Measurements from ENCODE around the gene TTC21A. TPM values are rescaled to one million over a fixed set of nuclear protein-coding genes. Genes with fewer than 3 reads are reported as not detected.

The TTC21A gene
- total RNA-seq, 1 donor from 2014 or later: 0.55 TPM

DNA sequence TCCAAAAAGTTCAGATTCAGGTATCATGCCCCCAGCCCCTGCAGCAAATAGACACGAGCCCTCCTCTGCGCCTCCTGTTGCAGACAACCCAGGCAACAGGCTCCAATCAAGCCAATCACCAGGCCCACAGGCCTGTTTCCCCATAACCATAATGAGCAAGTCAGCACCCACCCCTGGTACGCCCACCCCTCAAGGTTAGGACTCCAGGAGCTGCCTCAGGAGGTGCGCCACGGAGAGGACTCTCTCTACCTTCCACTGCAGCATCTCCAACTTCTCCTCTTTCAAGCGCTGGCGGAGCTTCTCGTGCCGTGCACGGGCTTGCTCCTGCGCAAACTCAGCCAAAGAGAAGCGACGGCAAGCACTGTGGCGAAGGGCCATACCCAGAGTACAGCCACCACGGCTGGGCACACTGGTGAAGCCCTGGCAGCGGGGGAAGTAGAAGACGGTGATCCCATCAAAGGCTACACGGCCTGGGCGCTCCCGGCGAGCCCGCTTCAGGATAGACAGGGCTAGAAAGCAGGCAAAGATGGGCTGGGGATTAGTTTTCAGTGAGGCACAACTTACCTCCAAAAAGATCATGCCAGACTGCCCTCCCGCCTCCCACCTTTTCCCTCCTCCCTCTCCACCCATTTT is 37.4 kb downstream of the TTC21A start:
- no peak for DNase-seq (ENCODE audit: low spot score)
- H3K27ac Mint-ChIP-seq: no peak overlapping the region
- no peaks in the 10 kb centered on the region for H3K27me3 Mint-ChIP-seq (ENCODE audit: low read depth)
- intact Hi-C loops (cut with micrococcal nuclease): no loop called here
- H3K9me3 Mint-ChIP-seq: no peaks in the 10 kb centered on the region
- H3K4me1 Mint-ChIP-seq (ENCODE audit: low read depth): peaks cover 48% of the 10 kb centered on the region
- H3K36me3 Mint-ChIP-seq (ENCODE audit: low read depth): peaks cover 97% of the 10 kb centered on the region
- H3K4me3 Mint-ChIP-seq (ENCODE audit: low read depth): no peak overlapping the region

- peak overlapping the region; percentile 2 for H3K4me3 Mint-ChIP-seq (ENCODE audit: low read depth)
- DNase-seq (ENCODE audit: low spot score): no peak
These were observed 38.6 kb downstream of the TTC21A start for GRCh38 chr3:39146083-39146501.

DNA sequence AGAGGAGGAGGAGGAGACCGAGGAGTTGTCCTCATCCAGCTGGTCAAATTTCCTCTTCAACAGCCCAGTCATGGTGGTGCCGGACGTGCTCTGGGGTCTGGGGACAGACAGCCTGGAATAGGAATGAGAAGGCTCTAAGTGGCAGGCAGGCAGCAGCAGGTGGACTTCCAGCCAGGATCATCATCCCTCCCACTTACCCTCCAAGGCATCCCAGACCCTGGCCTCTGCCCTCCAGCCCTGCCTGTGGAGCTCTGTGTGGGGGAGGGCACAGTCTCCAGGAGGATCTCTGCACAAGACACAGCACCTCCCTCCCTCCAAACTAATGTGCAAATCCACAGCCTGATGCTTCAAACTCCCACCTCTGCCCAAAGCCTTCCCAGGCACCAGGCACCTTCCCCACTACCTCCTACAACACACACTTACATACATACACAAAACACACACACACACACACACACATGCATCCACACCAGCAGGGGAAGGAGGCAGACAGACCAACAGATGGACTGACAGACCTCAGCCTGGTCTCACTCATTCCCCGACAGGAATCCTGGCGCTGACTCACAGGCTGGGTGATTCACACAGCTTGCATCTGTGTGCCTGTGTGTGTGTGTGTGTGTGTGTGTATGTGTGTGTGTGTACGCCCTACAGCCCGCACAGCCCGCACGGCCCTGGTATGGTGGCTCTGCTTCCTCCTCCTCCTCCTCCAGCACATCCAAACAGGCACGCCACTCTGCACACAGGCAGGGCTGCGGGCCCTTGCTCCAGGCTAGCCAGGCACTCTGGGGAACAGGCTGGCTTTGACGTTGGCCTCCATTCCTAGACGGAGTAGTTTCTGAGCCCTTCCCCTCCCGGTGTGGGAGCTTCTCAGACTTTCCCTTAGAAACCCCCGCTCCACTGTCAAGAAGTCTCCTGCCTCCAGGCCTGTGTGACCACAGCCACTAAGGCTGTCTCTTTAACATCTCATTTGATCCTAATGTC is 39.4 kb downstream of the TTC21A start:
- Mint-ChIP-seq H3K9me3 (no peaks in the 10 kb centered on the region), H3K4me1 (ENCODE audit: low read depth) (peaks cover 58% of the 10 kb centered on the region), H3K4me3 (ENCODE audit: low read depth) (peak overlapping the region; percentile 89), H3K36me3 (ENCODE audit: low read depth) (peaks cover 98% of the 10 kb centered on the region), H3K27me3 (ENCODE audit: low read depth) (no peaks in the 10 kb centered on the region), H3K27ac (peak overlapping the region; percentile 94)
- intact Hi-C loops (cut with micrococcal nuclease): no loop called here
- DNase-seq (ENCODE audit: low spot score): peak; percentile 65

More at GRCh38 chr3:39146083-39146501, 38.6 kb downstream of the TTC21A start:
- peaks cover 57% of the 10 kb centered on the region for H3K4me1 Mint-ChIP-seq (ENCODE audit: low read depth)
- H3K27ac Mint-ChIP-seq: no peak overlapping the region
- intact Hi-C loops (cut with micrococcal nuclease): no loop called here
- H3K36me3 Mint-ChIP-seq (ENCODE audit: low read depth): peaks cover 97% of the 10 kb centered on the region
- no peaks in the 10 kb centered on the region for H3K9me3 Mint-ChIP-seq
- H3K27me3 Mint-ChIP-seq (ENCODE audit: low read depth): no peaks in the 10 kb centered on the region

DNA sequence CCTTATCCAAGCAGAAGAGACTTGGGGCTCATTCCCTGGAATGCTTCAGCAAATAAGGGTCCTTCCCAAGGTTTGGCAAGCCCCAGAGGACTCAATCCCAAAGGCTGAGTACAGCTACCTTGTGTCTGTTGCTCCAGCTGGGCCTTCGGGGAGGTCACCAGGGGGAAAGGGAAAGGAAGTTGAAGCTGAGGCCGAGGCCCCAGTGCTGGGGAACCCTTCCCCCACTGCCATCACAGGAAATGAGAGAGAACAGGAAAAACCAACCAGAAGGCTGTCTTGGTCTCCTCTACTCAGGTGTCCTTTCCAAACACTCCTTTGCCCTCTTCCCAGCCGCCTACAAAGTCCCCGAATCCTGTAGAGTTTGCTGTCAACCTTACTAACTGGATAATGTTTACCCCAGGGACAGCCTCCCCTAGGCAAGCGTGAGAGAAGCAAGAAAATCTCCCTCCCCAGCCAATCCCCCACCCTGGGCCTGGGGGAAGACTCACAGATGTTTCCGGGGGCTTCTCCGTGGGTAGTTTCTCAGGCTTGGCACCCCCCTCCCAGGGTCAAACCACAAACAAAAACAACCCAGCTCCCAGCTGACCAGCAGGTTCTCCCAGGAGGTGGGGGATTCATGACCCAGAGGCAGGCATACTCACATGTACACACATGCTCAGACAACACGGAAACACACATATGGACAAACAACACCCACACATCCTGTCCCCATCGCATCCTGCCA is 40.4 kb downstream of the TTC21A start:
- intact Hi-C loops (cut with micrococcal nuclease): no loop called here
- H3K36me3 Mint-ChIP-seq (ENCODE audit: low read depth): peaks cover 98% of the 10 kb centered on the region
- no peaks in the 10 kb centered on the region for H3K9me3 Mint-ChIP-seq

GRCh38 chr3:39148435-39149058 is 41.1 kb downstream of the TTC21A start:
- peaks cover 91% of the 10 kb centered on the region for H3K36me3 Mint-ChIP-seq (ENCODE audit: low read depth)
- H3K9me3 Mint-ChIP-seq: no peaks in the 10 kb centered on the region
- no peak for DNase-seq (ENCODE audit: low spot score)
- H3K27ac Mint-ChIP-seq: peak overlapping the region; percentile 94
- peak overlapping the region; percentile 89 for H3K4me3 Mint-ChIP-seq (ENCODE audit: low read depth)
- no peaks in the 10 kb centered on the region for H3K27me3 Mint-ChIP-seq (ENCODE audit: low read depth)
- peaks cover 60% of the 10 kb centered on the region for H3K4me1 Mint-ChIP-seq (ENCODE audit: low read depth)
- intact Hi-C loops (cut with micrococcal nuclease): no loop called here

More for the DNA sequence above, 40.4 kb downstream of the TTC21A start:
- DNase-seq (ENCODE audit: low spot score): peak; percentile 55
- Mint-ChIP-seq H3K4me1 (ENCODE audit: low read depth) (peaks cover 61% of the 10 kb centered on the region), H3K27ac (peak overlapping the region; percentile 94), H3K4me3 (ENCODE audit: low read depth) (peak overlapping the region; percentile 89), H3K27me3 (ENCODE audit: low read depth) (no peaks in the 10 kb centered on the region)

GRCh38 chr3:39149059-39149455 is 41.6 kb downstream of the TTC21A start:
- intact Hi-C loops (cut with micrococcal nuclease): no loop called here
- H3K4me3 Mint-ChIP-seq (ENCODE audit: low read depth): peak overlapping the region; percentile 89
- H3K36me3 Mint-ChIP-seq (ENCODE audit: low read depth): peaks cover 86% of the 10 kb centered on the region
- no peaks in the 10 kb centered on the region for H3K27me3 Mint-ChIP-seq (ENCODE audit: low read depth)
- H3K9me3 Mint-ChIP-seq: no peaks in the 10 kb centered on the region
- H3K27ac Mint-ChIP-seq: peak overlapping the region; percentile 94
- peaks cover 60% of the 10 kb centered on the region for H3K4me1 Mint-ChIP-seq (ENCODE audit: low read depth)
- DNase-seq (ENCODE audit: low spot score): no peak

- peak overlapping the region; percentile 94 for H3K27ac Mint-ChIP-seq
- H3K27me3 Mint-ChIP-seq (ENCODE audit: low read depth): no peaks in the 10 kb centered on the region
- no peak for DNase-seq (ENCODE audit: low spot score)
- H3K4me3 Mint-ChIP-seq (ENCODE audit: low read depth): peak overlapping the region; percentile 89
- H3K4me1 Mint-ChIP-seq (ENCODE audit: low read depth): peaks cover 62% of the 10 kb centered on the region
- intact Hi-C loops (cut with micrococcal nuclease): no loop called here
- H3K36me3 Mint-ChIP-seq (ENCODE audit: low read depth): peaks cover 81% of the 10 kb centered on the region
- H3K9me3 Mint-ChIP-seq: no peaks in the 10 kb centered on the region
These were observed 42.1 kb downstream of the TTC21A start for GRCh38 chr3:39149498-39150147.

GRCh38 chr3:39150148-39150802 is 42.8 kb downstream of the TTC21A start:
- Mint-ChIP-seq H3K9me3 (no peaks in the 10 kb centered on the region), H3K36me3 (ENCODE audit: low read depth) (peaks cover 74% of the 10 kb centered on the region), H3K4me1 (ENCODE audit: low read depth) (peaks cover 65% of the 10 kb centered on the region), H3K27ac (peak overlapping the region; percentile 94), H3K4me3 (ENCODE audit: low read depth) (peak overlapping the region; percentile 89), H3K27me3 (ENCODE audit: low read depth) (no peaks in the 10 kb centered on the region)
- intact Hi-C loops (cut with micrococcal nuclease): no loop called here
- DNase-seq (ENCODE audit: low spot score): no peak

DNA sequence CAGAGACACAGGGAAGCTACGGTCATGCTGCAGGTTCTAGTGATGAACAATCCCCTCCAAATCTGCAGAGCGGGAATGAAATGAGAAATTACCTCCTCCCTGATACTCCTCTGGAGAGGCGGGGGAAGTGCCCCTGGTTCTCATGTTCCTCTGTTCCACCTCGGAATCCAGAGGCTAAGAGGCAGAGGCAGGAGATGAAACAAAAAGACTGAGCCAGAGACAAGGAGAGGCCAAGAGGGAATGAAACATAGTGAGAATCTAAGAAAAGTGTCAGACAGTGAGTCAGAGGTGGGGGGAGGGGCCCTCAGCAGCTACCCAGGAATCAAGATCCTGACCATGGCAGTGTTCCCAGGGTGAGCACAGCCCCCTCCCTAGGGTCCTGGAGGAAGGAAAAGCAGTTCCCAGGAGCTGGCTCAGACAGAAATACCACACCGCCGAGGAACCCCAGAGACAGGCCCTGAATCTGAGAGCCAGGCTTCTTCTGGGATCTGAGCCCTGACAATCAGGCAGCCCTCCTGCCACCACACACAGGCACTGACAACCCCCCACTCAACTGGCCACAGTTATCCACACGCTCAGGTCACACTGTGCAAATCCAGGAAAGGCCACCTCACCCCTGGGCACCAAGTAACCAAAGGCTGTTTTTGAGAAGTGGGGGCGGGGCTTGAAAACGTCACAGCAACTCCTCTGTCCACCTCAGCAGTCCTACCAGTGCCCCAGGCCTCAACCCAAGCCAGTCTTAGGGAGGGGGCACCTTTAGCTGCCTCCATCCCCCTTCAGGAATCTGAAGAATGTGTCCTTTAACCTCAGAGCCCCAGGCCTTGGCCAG is 43.5 kb downstream of the TTC21A start:
- H3K27me3 Mint-ChIP-seq (ENCODE audit: low read depth): no peaks in the 10 kb centered on the region

GRCh38 chr3:39153977-39154279 is 46.4 kb downstream of the TTC21A start:
- H3K36me3 Mint-ChIP-seq (ENCODE audit: low read depth): peaks cover 38% of the 10 kb centered on the region

More for the DNA sequence above, 43.5 kb downstream of the TTC21A start:
- H3K4me3 Mint-ChIP-seq (ENCODE audit: low read depth): peak overlapping the region; percentile 89
- H3K4me1 Mint-ChIP-seq (ENCODE audit: low read depth): peaks cover 69% of the 10 kb centered on the region
- DNase-seq (ENCODE audit: low spot score): no peak
- no peaks in the 10 kb centered on the region for H3K9me3 Mint-ChIP-seq
- peaks cover 67% of the 10 kb centered on the region for H3K36me3 Mint-ChIP-seq (ENCODE audit: low read depth)
- intact Hi-C loops (cut with micrococcal nuclease): loop anchor here (1.0 kb wide), 1 partner anchor 43 kb away; no protein-coding TSS in a partner anchor
- peak overlapping the region; percentile 94 for H3K27ac Mint-ChIP-seq

More at GRCh38 chr3:39153977-39154279, 46.4 kb downstream of the TTC21A start:
- no peaks in the 10 kb centered on the region for H3K9me3 Mint-ChIP-seq
- peak overlapping the region; percentile 78 for H3K27ac Mint-ChIP-seq
- peaks cover 48% of the 10 kb centered on the region for H3K4me1 Mint-ChIP-seq (ENCODE audit: low read depth)
- H3K27me3 Mint-ChIP-seq (ENCODE audit: low read depth): peaks cover 12% of the 10 kb centered on the region
- H3K4me3 Mint-ChIP-seq (ENCODE audit: low read depth): peak overlapping the region; percentile 79
- intact Hi-C loops (cut with micrococcal nuclease): no loop called here
- no peak for DNase-seq (ENCODE audit: low spot score)

All from activated T-helper 2 cell treated with anti-CD3 and anti-CD28 coated beads, Interferon-gamma antibody, Interleukin-2, Interleukin-4, amounts not matched to agents 10 μg/mL and 5 μg/mL and 100 μg/mL, durations not matched to agents 14 hours and 24 hours and 36 hours (primary cell).